GM12878 (cell line): ENCODE measurements around the gene NMB. TPM values are rescaled to one million over a fixed set of nuclear protein-coding genes. Genes with fewer than 3 reads are reported as not detected.
A peak's percentile ranks its signal among the peaks of the same experiment; 100 is the strongest.

ENCODE experiments used
- BCL3 ChIP-seq: IDR thresholded peaks from 2 replicates; pipeline ENCODE4 v1.6.1; 2011; ENCODE audit warnings: borderline replicate concordance, low read depth, mild to moderate bottlenecking, moderate library complexity, low read length; ENCODE audit not compliant: insufficient read depth, poor library complexity, severe bottlenecking
- BCLAF1 ChIP-seq: fragments of 450-650 bp; IDR thresholded peaks from 2 replicates; pipeline ENCODE4 v1.6.1; 2017; ENCODE audit warnings: antibody characterized with exemption, mild to moderate bottlenecking, moderate library complexity
- CBX3 ChIP-seq: fragments of 200-600 bp; sonication (generic); IDR thresholded peaks from 2 replicates; pipeline ENCODE4 v1.6.1; 2016; ENCODE audit warnings: low read depth, borderline replicate concordance
- CREB1 ChIP-seq: IDR thresholded peaks from 2 replicates; pipeline ENCODE4 v1.6.1; 2012; ENCODE audit warnings: low read depth, mild to moderate bottlenecking, inconsistent platforms
- CUX1 ChIP-seq: IDR thresholded peaks from 2 replicates; pipeline ENCODE4 v1.6.1; 2012; ENCODE audit warnings: improper control_type of control experiment, low read depth, low read length; ENCODE audit not compliant: insufficient replicate concordance
- E2F8 ChIP-seq: fragments of 450-650 bp; IDR thresholded peaks from 2 replicates; pipeline ENCODE4 v1.6.1; 2018; ENCODE audit warnings: mild to moderate bottlenecking, low read depth, moderate library complexity; ENCODE audit not compliant: partially characterized antibody
- E4F1 ChIP-seq: fragments of 450-650 bp; IDR thresholded peaks from 2 replicates; pipeline ENCODE4 v1.6.1; 2018; ENCODE audit warnings: borderline replicate concordance, mild to moderate bottlenecking; ENCODE audit not compliant: partially characterized antibody
- EP300 ChIP-seq, 2 experiments: fragments of 150-350 bp in 1 of 2; IDR thresholded peaks; 2 replicates each; pipeline ENCODE4 v1.6.1; 2011 to 2012; ENCODE audit warnings: low read depth in 2 of 2, low read length in 2 of 2, borderline replicate concordance in 1 of 2, improper control_type of control experiment in 1 of 2, inconsistent platforms in 1 of 2; ENCODE audit not compliant: control insufficient read depth in 1 of 2
- GABPA ChIP-seq: IDR thresholded peaks from 2 replicates; pipeline ENCODE4 v1.6.1; 2014; ENCODE audit warnings: antibody characterized with exemption, low read depth, mild to moderate bottlenecking, inconsistent platforms
- JUND ChIP-seq: IDR thresholded peaks from 2 replicates; pipeline ENCODE4 v1.6.1; 2012; ENCODE audit warnings: low read depth, mild to moderate bottlenecking, low read length, improper control_type of control experiment, moderate library complexity
- RUNX3 ChIP-seq: IDR thresholded peaks from 2 replicates; pipeline ENCODE4 v1.6.1; 2012; ENCODE audit warnings: low read length, inconsistent platforms
- polyA plus RNA-seq, 11 experiments: library from polyadenylated mRNA; depleted of rRNA in 4 of 11; unstranded in 6 of 11; stranded (reverse) in 5 of 11; fragments of >200 nt; fragmentation: Nextera tagmentation in 4 of 11; fragmentation: Illumina TruSeq in 1 of 11; extraction: Ambion mirVana in 4 of 11; extraction: Trizol in 1 of 11; gene quantifications; 1 replicate in 1 of 11; 2 replicates in 10 of 11; pipeline versions ENCODE4 v1.2.1 to v1.2.3, GENCODE V29; 2011 to 2016; ENCODE audit warnings: inconsistent platforms in 2 of 11, missing spikeins in 2 of 11, low read depth in 1 of 11
- total RNA-seq, 4 experiments: library from RNA; depleted of rRNA in 3 of 4; stranded (reverse); fragments of >200 nt in 3 of 4; fragmentation: Illumina TruSeq in 1 of 4; extraction: Trizol in 1 of 4; gene quantifications; 2 replicates each; pipeline versions ENCODE4 v1.2.1 to v1.2.3, GENCODE V29; 2013 to 2021

Gene NMB
- total and polyA plus RNA-seq, 10 of the 15 experiments (the other 5 are each of a cell fraction or from before 2014, with no cell fraction given): 0.32 to 4.1 (median 1.6) TPM

GRCh38 chr15:84653910-84654688 lies 3.9 kb downstream of the NMB start, which contains the start of gene WDR73 (continued):
- TF ChIP-seq CUX1 (no peak), BCLAF1 (no peak), GABPA (peak; percentile 89), CBX3 (no peak), RUNX3 (peak; percentile 72), CREB1 (peak; percentile 46), BCL3 (no peak), E4F1 (peak; percentile 43), E2F8 (no peak), JUND (0 out of 2 replicates have a peak, but pooled peaks have one; percentile 27), EP300 (IDR thresholded peaks at IDR 0.05; ENCODE audit: borderline replicate concordance in 1 of 2, control insufficient read depth in 1 of 2, low read depth in 2 of 2, low read length in 2 of 2) (no peak)
